Measurements from ENCODE around the gene HABP2.

HABP2 gene

DNA sequence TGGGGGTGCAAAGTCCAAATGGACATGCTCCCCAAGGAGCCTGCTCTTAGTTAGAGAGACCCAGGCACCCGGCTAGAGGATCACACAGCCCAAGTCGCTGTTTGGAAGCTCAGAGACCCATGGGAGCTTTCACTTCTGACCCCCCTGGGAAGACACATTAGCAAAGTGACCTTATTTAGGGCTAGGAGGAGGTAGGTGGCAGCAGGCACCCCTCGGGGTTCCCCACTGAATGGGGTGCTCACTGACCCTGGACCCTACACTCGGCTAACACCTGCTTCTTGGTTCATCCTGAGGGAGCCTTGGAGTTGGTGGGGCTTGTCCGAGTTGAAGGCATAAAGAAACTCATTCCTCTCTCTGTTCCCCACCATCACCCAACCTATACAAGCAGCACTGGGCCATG is 27.1 kb upstream of the HABP2 start:
- Histone ChIP-seq H3K9me3 (ENCODE audit: low read length) (no peaks in the 10 kb centered on the region), H2AFZ (ENCODE audit: low read length) (no peak overlapping the region), H3K27me3 (ENCODE audit: insufficient read depth, low read length) (no peaks in the 10 kb centered on the region), H3K4me2 (ENCODE audit: low read length) (no peak overlapping the region), H3K27ac (ENCODE audit: low read depth, low read length, poor library complexity, severe bottlenecking) (no peak overlapping the region), H3K9ac (ENCODE audit: low read length) (no peak overlapping the region), H3K9me2 (ENCODE audit: low read depth, low read length) (no peaks in the 10 kb centered on the region), H4K20me1 (ENCODE audit: insufficient read depth, low read length) (no peaks in the 10 kb centered on the region), H3K4me1 (ENCODE audit: insufficient read depth, low read length, severe bottlenecking) (no peaks in the 10 kb centered on the region), H3K79me2 (ENCODE audit: insufficient read depth, low read length) (no peaks in the 10 kb centered on the region), H3K36me3 (ENCODE audit: insufficient read depth, low read length) (no peaks in the 10 kb centered on the region), H3F3A (ENCODE audit: insufficient read depth, low read length) (no peaks in the 10 kb centered on the region), H3K4me3 (ENCODE audit: low read depth, low read length, poor library complexity, severe bottlenecking) (no peak overlapping the region)
- TF ChIP-seq EZH2 (IDR thresholded peaks at IDR 0.05; ENCODE audit: borderline replicate concordance, low read length): no peak
- TF ChIP-seq, protein P1, sequence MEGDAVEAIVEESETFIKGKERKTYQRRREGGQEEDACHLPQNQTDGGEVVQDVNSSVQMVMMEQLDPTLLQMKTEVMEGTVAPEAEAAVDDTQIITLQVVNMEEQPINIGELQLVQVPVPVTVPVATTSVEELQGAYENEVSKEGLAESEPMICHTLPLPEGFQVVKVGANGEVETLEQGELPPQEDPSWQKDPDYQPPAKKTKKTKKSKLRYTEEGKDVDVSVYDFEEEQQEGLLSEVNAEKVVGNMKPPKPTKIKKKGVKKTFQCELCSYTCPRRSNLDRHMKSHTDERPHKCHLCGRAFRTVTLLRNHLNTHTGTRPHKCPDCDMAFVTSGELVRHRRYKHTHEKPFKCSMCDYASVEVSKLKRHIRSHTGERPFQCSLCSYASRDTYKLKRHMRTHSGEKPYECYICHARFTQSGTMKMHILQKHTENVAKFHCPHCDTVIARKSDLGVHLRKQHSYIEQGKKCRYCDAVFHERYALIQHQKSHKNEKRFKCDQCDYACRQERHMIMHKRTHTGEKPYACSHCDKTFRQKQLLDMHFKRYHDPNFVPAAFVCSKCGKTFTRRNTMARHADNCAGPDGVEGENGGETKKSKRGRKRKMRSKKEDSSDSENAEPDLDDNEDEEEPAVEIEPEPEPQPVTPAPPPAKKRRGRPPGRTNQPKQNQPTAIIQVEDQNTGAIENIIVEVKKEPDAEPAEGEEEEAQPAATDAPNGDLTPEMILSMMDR (IDR thresholded peaks at IDR 0.05; ENCODE audit: low read length): no peak

DNA sequence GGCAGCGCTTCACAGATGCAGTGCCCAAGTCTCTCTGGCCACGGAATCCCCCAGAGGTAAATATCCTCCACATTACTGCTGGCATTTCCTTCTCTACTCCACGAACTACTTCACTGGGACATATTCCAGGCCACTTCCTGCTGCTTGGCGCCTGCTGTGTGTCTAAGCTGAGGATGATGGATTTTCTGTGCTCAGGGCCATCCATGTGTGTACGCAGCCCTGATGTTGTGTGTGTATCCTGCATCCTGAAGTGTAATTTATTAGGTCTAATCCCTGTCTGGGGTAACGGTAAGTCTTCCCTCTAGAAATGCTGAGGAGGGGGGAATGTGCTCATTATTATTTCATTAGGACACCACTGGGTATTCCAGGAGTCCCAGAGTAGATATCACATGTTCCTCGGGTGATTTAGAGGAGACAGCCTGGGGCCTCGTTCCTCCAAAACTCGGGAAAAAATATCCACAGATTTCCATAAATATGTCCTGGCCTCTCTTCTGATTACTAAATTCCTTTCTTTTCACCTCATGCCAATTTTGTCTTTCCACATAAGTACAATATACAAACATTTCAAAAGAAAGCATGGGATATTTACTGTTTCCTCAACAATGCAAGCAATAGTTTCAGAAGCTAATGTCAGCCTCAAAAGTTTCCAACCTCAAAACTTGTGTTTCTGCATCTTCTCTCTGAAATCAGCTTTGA is 25.5 kb upstream of the HABP2 start:
- TF ChIP-seq, protein P1 (IDR thresholded peaks at IDR 0.05; ENCODE audit: low read length): no peak
- no peak for TF ChIP-seq EZH2 (IDR thresholded peaks at IDR 0.05; ENCODE audit: borderline replicate concordance, low read length)
- Histone ChIP-seq H3K27me3 (ENCODE audit: insufficient read depth, low read length) (no peaks in the 10 kb centered on the region), H3K4me1 (ENCODE audit: insufficient read depth, low read length, severe bottlenecking) (no peaks in the 10 kb centered on the region), H3K4me2 (ENCODE audit: low read length) (no peak overlapping the region), H3K36me3 (ENCODE audit: insufficient read depth, low read length) (no peaks in the 10 kb centered on the region), H4K20me1 (ENCODE audit: insufficient read depth, low read length) (no peaks in the 10 kb centered on the region), H3K79me2 (ENCODE audit: insufficient read depth, low read length) (no peaks in the 10 kb centered on the region), H3K27ac (ENCODE audit: low read depth, low read length, poor library complexity, severe bottlenecking) (no peak overlapping the region), H3F3A (ENCODE audit: insufficient read depth, low read length) (no peaks in the 10 kb centered on the region), H3K4me3 (ENCODE audit: low read depth, low read length, poor library complexity, severe bottlenecking) (no peak overlapping the region), H3K9me2 (ENCODE audit: low read depth, low read length) (no peaks in the 10 kb centered on the region), H3K9ac (ENCODE audit: low read length) (no peak overlapping the region), H2AFZ (ENCODE audit: low read length) (no peak overlapping the region), H3K9me3 (ENCODE audit: low read length) (no peaks in the 10 kb centered on the region)

DNA sequence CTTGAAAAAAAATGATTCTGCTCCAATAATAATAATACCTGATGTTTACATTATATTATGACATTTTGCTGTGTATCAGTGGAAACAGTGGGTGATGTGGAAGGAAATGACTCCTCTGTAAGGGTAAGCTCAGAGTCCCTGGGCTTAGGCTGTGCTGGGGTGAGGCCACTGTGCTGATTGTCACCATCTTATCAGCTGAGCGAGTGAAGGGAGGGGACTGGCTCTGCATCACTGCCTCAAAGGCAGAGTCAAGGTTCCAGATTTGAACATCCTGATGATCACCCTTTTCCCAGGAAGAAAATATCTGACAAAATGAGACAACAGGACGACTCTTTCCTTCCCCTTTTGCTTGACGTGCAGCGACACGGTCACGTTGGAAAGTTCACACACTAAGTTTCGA is 24.0 kb upstream of the HABP2 start:
- H3K9ac ChIP-seq (ENCODE audit: low read length): no peak overlapping the region
- no peaks in the 10 kb centered on the region for H4K20me1 ChIP-seq (ENCODE audit: insufficient read depth, low read length)
- no peak overlapping the region for H3K4me3 ChIP-seq (ENCODE audit: low read depth, low read length, poor library complexity, severe bottlenecking)
- no peaks in the 10 kb centered on the region for H3K9me3 ChIP-seq (ENCODE audit: low read length)
- H3K9me2 ChIP-seq (ENCODE audit: low read depth, low read length): no peaks in the 10 kb centered on the region
- H3K36me3 ChIP-seq (ENCODE audit: insufficient read depth, low read length): no peaks in the 10 kb centered on the region
- no peaks in the 10 kb centered on the region for H3K27me3 ChIP-seq (ENCODE audit: insufficient read depth, low read length)
- H3K79me2 ChIP-seq (ENCODE audit: insufficient read depth, low read length): no peaks in the 10 kb centered on the region
- no peaks in the 10 kb centered on the region for H3K4me1 ChIP-seq (ENCODE audit: insufficient read depth, low read length, severe bottlenecking)
- H3K4me2 ChIP-seq (ENCODE audit: low read length): no peak overlapping the region
- TF ChIP-seq EZH2 (IDR thresholded peaks at IDR 0.05; ENCODE audit: borderline replicate concordance, low read length): no peak
- TF ChIP-seq, protein P1 (IDR thresholded peaks at IDR 0.05; ENCODE audit: low read length): no peak
- H3K27ac ChIP-seq (ENCODE audit: low read depth, low read length, poor library complexity, severe bottlenecking): no peak overlapping the region
- no peaks in the 10 kb centered on the region for H3F3A ChIP-seq (ENCODE audit: insufficient read depth, low read length)
- H2AFZ ChIP-seq (ENCODE audit: low read length): no peak overlapping the region
